GM21515 (cell line): ENCODE results near the gene MRFAP1L1.
"Not testable (repeated sequence)": the region's sequence is repeated elsewhere in the genome, so short reads cannot be mapped to it uniquely, and the experiment has no call there.

Experiments used
- ATAC-seq: cut with Tn5 transposase; IDR thresholded peaks from one replicate; pipeline ENCODE4 v1.9.1; 2021; ENCODE audit not compliant: unreplicated experiment

Gene MRFAP1L1

GRCh38 chr4:6709230-6710114, at the start of gene MRFAP1L1:
Gene MRFAP1L1, minus strand, starts transcription at chr4:6709865. Its CDS starts 236 bp downstream, at chr4:6709629.
- ATAC-seq, result peak; percentile 51

GRCh38 chr4:6758728-6759127, 49.1 kb upstream of the MRFAP1L1 start:
- ATAC-seq, result no peak

GRCh38 chr4:6756345-6756744, 46.7 kb upstream of the MRFAP1L1 start:
- ATAC-seq, result not testable (repeated sequence)

GRCh38 chr4:6755088-6755753, 45.6 kb upstream of the MRFAP1L1 start:
- ATAC-seq, result no peak

- ATAC-seq, result no peak
These were observed 44.9 kb upstream of the MRFAP1L1 start for GRCh38 chr4:6754481-6755087.

- ATAC-seq, result no peak
These were observed 44.2 kb upstream of the MRFAP1L1 start for GRCh38 chr4:6753891-6754290.

GRCh38 chr4:6753103-6753560, 43.5 kb upstream of the MRFAP1L1 start:
- no peak for ATAC-seq

GRCh38 chr4:6752486-6752829, 42.8 kb upstream of the MRFAP1L1 start:
- no peak for ATAC-seq

- ATAC-seq, result no peak
These were observed 42.2 kb upstream of the MRFAP1L1 start for GRCh38 chr4:6751611-6752485.

- ATAC-seq, result no peak
These were observed 40.9 kb upstream of the MRFAP1L1 start for GRCh38 chr4:6750286-6751221.

GRCh38 chr4:6749340-6750171, 39.9 kb upstream of the MRFAP1L1 start:
- no peak for ATAC-seq

- no peak for ATAC-seq
These were observed 38.6 kb upstream of the MRFAP1L1 start for GRCh38 chr4:6748286-6748685.

GRCh38 chr4:6747294-6748051, 37.8 kb upstream of the MRFAP1L1 start:
- ATAC-seq, result no peak

GRCh38 chr4:6746721-6747293, 37.1 kb upstream of the MRFAP1L1 start:
- no peak for ATAC-seq

- ATAC-seq, result no peak
These were observed 33.3 kb upstream of the MRFAP1L1 start for GRCh38 chr4:6742989-6743388.

GRCh38 chr4:6742507-6742906, 32.8 kb upstream of the MRFAP1L1 start:
- no peak for ATAC-seq

- no peak for ATAC-seq
These were observed 30.7 kb upstream of the MRFAP1L1 start for GRCh38 chr4:6740347-6740746.

- ATAC-seq, result no peak
These were observed 30.3 kb upstream of the MRFAP1L1 start for GRCh38 chr4:6739920-6740319.
